GM21423 (cell line): Measurements from ENCODE around the gene SIK2.

Experiments used
- ATAC-seq: cut with Tn5 transposase; IDR thresholded peaks from one replicate; pipeline ENCODE4 v1.9.1; 2021; ENCODE audit warnings: mild to moderate bottlenecking, moderate library complexity; ENCODE audit not compliant: unreplicated experiment

Gene SIK2

GRCh38 chr11:111726301-111726713 lies 124.1 kb downstream of the SIK2 start:
- ATAC-seq: no peak

DNA sequence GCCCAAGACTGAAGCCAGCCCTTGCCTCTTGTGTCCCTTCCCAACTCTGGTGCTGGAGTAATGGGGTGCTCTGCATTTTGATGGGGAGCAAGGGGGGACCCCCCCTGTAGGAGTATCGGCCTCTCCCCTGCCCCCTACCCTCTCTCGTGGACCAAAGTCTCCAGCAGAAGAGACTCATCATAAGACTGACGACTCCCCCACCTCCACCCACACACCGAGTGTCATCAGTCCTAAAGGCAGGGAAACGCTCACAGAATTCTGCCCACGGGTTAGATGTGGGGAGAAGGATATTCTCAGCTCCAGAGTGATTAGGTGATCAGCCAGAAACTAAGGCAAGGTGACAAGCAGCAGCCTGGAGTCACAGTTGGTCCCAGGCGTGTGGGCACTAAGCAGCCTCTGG lies 125.2 kb downstream of the SIK2 start:
- no peak for ATAC-seq

GRCh38 chr11:111729071-111729830 lies 127.0 kb downstream of the SIK2 start:
- ATAC-seq: no peak

DNA sequence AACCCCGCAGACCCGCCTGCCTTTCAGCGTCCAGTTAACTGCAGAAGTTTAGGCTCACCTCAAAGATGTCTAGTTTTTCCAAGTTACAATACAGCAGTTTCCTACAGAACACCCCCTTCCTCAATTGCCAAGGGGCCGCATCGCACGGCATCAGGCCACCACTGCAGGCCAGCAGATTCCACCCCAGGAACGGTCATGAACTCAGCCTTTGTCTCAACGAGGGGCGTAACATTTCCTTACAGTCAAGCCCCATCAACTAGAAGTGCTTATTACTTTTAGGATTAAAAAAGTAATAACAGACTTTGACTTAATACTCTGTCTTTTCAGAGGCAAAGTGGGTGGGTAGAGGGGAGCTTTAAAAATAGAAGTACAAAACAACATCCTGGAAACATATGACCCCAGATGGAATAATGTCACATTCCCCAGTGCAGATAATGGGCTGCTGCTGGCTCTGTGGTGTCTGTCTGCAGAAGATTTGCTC lies 127.6 kb downstream of the SIK2 start:
- ATAC-seq: no peak

- ATAC-seq: no peak
Measured at GRCh38 chr11:111730871-111731591, 128.8 kb downstream of the SIK2 start.

DNA sequence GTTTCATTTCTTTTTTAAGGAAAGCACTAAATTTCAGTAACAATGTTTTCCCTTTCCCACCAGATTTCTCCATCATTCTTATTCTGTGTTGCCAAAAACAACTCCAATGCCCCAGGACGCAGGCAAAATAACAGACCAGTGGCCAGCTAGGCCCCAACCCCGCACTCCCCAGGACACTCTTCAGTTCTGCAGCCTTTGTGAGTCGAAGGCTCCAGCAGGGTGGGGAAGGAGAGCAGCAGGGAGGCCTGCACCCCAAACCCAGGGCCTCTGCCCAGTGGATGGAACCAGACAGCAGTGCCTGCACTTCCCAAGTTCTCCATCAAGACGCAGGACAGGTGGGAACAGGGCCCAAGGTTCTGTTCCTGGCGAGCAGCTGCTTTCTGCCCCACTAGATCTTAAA lies 129.6 kb downstream of the SIK2 start:
- no peak for ATAC-seq

GRCh38 chr11:111733016-111733415 lies 130.8 kb downstream of the SIK2 start:
- no peak for ATAC-seq

DNA sequence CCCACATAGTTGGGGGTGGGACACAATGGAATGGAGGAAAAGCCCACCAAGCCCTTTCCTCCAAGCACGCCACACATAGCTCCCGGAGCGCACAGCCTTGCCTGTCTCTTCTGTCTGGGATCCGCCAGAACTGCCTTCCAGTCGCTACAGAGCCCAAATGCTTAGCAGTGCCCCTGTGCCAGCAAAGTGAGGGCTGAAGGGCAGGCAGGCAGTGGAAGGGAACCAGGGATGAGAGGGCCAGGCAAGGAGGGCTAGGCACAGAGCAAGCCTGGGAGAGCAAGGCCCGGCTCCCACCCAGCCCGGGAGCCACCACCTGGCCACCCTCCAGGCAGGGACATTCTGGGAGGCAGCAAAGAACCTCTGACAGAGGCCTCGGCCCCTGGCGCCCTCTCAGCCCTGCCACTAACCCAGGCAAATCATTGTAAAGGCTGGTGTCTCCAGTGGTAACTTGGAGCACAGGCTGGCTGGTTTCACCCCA lies 131.4 kb downstream of the SIK2 start:
- no peak for ATAC-seq

DNA sequence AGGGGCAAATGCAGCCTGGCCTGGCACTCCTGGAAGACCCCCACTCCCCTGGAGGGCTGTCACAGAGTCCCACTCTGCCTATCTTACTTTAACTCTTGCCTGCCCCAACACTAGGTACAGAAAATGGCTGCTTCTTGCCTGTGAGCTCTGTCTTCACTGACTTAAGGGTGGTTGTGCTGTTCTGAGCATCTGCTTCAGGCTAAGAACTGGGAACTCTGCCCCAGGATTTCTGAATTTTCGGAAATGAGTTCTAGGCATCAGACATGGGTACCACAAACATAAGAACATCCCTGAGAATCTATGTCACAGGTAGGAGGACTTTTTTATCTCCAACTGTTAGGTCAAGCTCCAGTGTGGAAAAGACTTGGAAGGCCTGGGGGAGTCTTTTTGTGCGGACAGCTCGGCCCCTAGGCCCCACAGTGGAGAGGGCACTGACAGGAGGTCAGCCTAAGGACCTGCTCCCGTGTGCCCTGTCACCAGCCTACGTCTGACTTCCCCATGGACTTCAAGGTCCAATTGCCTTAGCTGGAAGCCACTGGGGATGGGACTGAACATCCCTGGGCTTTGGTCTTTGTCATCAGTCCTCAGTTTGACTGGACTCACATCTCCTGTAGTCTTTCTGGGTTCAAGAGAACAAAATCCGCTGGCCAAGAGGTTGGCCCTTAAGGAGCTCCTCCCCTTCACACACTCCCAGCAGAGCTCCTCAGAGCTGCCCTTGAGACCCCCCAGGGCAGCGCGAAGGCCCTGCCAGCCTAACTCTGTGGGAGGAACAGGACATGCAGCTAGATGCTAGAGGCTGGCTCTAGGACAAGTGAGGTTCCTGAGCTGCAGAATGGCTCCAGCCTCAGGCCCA lies 132.1 kb downstream of the SIK2 start:
- no peak for ATAC-seq

- ATAC-seq: no peak
Measured at GRCh38 chr11:111734954-111735261, 132.7 kb downstream of the SIK2 start.

DNA sequence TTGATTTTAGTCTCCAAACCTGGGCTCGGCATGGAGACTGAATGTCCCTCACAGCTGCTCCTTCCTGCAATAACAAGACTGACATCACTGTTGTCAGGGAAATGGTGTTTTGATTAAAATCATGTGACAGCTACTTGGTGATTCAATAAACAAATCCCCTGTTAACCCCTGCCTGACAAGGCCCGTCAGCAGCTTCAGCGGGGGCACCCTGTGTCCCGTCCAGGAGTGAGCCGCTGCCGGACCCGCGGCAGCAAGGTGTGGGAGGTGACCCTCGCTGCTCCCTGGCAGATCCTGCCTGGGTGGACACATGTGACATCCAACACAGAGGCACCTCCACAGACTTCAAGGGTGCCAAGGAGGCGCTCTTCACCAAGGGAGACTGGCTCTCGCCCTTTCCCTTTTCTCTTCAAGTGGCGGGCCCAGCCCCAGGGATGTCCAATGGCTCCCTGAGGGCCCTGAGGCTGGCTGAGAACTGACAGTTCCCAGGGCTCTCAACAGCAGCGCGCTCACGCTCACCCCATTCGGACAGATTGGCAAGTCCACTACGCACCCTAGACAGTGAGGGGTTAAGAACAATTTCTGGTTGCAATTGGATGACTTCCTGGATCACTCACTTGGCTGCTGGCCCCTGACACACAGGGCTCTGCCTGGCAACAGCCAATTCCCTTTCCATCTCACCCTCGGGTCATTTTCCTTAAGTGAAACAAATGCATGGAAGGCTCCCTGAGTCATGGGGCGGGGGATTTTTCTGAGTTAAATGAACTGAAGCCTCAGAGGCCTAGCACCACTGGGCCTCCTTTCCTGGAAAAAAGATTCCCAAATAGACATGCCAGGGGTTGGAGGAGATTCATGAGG lies 133.2 kb downstream of the SIK2 start:
- no peak for ATAC-seq

- no peak for ATAC-seq
Measured at GRCh38 chr11:111736181-111736590, 133.9 kb downstream of the SIK2 start.

GRCh38 chr11:111736621-111737443 lies 134.6 kb downstream of the SIK2 start:
- no peak for ATAC-seq

DNA sequence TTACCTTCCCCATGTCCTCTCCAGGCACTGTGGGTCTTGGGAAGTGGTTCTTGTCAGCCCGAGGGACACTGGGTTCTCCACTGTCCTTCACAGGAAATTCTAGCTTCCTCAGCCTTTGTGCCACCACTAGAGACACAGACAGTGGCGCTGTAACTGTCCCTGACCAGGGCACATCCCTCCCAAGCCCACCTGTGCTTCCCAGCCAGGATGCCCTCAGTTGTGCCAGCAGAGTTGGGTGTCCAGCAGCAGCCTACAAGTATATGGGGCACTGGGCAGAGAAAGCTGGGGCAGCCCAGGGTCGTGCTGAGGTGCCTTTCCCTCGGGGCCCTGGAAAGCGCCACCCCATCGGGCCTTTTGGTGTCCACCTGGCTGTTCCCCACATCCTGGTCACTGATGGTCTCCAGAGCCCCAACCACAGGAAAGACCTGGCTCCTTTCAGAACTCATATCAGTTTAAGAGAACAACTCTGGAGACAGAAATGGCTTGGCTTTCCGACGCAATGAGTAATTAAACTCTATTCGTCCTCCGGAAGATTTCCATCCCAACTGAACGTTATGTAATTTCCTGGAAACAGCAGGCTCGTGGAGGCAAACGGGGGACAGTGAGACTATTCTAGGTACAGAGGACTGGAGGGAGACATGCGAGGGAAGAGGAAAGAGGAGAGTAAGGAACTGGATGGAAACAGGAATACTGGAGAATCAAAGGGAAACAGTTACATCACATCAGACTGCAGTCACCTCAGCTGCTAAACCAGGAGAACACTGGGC lies 135.4 kb downstream of the SIK2 start:
- ATAC-seq: no peak

DNA sequence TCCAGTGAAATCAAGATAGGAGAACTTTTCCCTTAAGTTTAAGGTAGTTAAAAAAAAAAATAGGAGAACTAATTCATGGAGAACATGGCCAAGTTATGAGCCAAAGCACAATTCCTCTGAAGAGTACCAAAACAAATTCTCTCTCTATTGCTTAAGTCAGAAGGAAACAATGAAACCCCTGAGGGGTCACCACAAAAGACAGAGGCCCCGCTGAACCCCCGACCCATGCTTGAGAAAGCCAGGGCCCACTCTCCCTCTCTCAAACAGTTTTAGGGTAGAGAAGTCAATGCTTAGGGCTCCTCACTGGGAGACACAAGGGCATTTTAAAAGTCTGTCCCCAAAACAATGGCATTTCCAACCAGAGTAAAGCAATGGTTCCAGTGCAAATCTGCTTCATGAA lies 137.1 kb downstream of the SIK2 start:
- no peak for ATAC-seq

DNA sequence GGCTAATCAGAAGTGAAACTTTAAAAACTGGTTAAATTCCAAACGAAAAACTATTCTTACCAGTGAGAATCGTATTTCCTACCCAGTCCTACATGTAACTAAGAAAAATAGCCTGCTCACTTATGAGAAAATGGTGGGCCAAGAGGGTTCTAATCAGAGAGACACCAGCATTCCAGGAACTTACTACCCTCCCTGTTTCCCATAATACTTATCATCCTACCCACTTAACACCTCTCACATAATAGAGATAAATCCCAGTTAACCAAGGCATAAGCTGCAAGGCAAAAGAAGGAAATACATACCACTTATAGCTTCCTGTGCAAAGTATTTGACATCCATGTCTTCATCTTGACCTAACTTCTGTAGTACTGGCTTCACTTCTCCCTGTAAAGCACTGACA lies 139.5 kb downstream of the SIK2 start:
- no peak for ATAC-seq

- ATAC-seq: no peak
Measured at GRCh38 chr11:111743700-111744099, 141.5 kb downstream of the SIK2 start.

DNA sequence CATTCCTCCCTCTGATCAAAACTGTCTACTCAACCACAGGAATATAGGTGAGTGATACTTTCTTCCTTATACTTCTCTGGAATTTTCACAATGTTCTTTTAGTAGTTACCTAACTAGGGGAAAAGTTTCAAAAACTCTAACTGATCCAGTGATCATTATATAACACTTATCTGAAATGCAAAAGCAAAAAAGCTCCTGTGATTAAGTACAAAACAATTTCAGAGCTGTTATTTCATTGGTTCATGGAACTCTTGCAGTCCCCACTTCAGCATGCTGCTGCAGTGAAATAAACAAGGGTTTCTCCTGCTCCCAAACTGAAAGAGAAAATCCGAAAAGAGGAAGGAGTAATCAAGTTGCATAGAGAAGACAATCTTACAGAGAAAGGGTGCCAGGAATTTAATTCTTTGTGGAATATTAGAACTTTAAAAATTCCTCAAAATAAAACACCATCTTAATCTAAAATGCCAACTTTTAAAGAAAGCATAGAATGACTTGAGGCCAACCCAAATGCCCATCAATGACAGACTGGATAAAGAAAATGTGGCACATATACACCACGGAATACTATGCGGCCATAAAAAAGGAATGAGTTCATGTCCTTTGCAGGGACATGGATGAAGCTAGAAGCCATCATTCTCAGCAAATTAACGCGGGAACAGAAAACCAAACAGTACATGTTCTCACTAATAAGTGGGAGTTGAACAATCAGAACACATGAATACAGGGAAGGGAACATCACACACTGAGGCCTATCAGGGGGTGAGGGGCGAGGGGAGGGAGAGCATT lies 143.7 kb downstream of the SIK2 start:
- ATAC-seq: no peak
